Measurements from ENCODE around the gene KCTD17. TPM values are rescaled to one million over a fixed set of nuclear protein-coding genes. Genes with fewer than 3 reads are reported as not detected.
A peak's percentile ranks its signal among the peaks of the same experiment; 100 is the strongest.

The KCTD17 gene
- total RNA-seq, 2 donors from 2014 or later: 20.0 to 35.7 TPM

GRCh38 chr22:37095113-37095512 lies 43.6 kb downstream of the KCTD17 start:
- Mint-ChIP-seq H3K36me3 (no peaks in the 10 kb centered on the region), H3K27ac (peak overlapping the region; percentile 28 to 82), H3K9me3 (no peaks in the 10 kb centered on the region)
- DNase-seq (ENCODE audit: low spot score in 2 of 2) (peak in 1 of 2 donors; percentile 43), ATAC-seq (peak; percentile 93 to 95)

DNA sequence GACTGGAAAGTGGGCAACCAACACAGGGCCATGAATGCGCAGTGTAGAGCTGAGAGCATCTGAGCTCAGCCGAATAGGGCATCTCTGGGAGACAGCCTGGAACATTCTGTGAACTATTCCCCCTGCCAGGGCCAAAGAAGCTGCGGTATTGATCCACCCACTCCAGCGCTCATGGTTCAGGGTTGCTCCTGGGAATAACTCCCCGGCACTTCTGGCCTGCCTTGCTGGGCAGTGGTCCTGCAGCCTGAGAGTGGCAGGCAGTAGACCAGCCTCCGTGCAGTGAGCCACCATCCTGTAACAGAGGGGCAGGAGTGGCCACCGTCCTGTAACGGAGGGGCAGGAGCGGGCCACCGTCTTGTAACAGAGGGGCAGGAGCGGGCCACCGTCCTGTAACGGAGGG lies 45.8 kb downstream of the KCTD17 start:
- no peak for ATAC-seq
- Mint-ChIP-seq H3K36me3 (no peaks in the 10 kb centered on the region), H3K9me3 (no peaks in the 10 kb centered on the region), H3K27ac (no peak overlapping the region)
- DNase-seq (ENCODE audit: low spot score in 2 of 2): no peak

GRCh38 chr22:37098976-37099591 lies 47.5 kb downstream of the KCTD17 start:
- no peak for ATAC-seq
- Mint-ChIP-seq H3K27ac (peak overlapping the region in 1 of 2 donors; percentile 71), H3K36me3 (no peaks in the 10 kb centered on the region)

GRCh38 chr22:37100589-37101127 lies 49.1 kb downstream of the KCTD17 start:
- DNase-seq (ENCODE audit: low spot score in 2 of 2) (no peak), ATAC-seq (peak; percentile 51 to 73)
- no peaks in the 10 kb centered on the region for H3K36me3 Mint-ChIP-seq
- H3K27ac Mint-ChIP-seq: peak overlapping the region; percentile 50 to 70
- no peaks in the 10 kb centered on the region for H3K9me3 Mint-ChIP-seq

More at GRCh38 chr22:37098976-37099591, 47.5 kb downstream of the KCTD17 start:
- no peaks in the 10 kb centered on the region for H3K9me3 Mint-ChIP-seq
- no peak for DNase-seq (ENCODE audit: low spot score in 2 of 2)

DNA sequence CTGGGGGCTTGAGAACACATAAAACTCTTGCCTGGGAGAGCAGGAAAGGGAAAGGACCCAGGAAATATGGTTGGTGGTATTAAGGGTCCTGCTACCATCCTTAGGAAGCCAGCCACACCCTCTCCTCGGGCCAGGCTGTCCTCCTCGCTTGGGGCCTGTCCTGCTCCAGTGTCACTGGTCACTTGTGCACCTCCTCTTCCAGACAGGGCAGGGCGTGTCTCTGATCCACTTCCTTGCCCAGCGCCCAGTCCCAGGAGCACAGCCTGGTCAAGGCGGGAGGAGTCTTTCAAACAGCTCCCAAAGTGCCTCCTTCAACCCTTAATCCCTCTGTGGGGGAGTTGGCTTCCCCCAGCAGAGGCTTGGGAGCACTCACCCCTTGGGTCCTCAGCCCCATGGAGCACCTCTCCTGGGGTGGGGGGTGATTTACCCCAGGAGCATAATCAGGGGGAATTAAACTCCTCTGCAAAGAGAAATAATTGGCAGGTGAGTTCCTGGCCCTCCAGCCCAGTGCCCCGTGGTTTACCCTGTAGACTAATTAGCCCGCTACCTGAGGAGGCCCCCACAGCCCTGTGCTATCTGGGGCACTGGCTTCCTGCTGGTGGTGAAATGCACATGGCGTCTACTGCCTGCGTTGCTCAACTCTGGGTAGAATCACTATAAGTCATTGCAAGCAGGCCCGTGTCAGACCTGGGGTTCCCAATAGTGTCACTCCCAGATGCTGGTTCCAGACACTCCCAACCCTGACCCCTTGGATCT lies 49.9 kb downstream of the KCTD17 start:
- DNase-seq (ENCODE audit: low spot score in 2 of 2): no peak
- ATAC-seq: no peak
- H3K27ac Mint-ChIP-seq: peak overlapping the region in 1 of 2 donors; percentile 70
- H3K36me3 Mint-ChIP-seq: no peaks in the 10 kb centered on the region
- H3K9me3 Mint-ChIP-seq: no peaks in the 10 kb centered on the region

DNA sequence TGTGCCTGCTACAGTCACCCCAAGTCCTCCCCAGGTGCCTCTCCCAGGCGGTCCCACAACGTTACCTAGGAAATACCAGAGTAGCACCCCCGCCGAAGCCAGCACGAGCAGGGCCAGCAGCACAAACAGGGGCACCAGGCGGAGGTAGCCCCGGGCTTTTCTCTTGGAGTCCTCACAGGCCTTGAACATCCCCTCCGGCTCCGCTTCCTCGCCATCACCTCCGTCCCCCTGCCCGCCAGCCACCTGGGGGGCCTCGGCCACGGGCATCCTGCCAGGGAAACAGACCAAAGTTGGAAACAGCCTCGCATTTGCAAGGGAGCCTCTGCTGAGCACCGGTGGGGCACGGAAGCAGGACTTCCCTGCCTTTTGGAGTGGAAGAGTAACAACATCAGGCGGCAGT lies 51.6 kb downstream of the KCTD17 start:
- ATAC-seq (no peak), DNase-seq (ENCODE audit: low spot score in 2 of 2) (no peak)
- H3K36me3 Mint-ChIP-seq: no peaks in the 10 kb centered on the region
- H3K9me3 Mint-ChIP-seq: no peaks in the 10 kb centered on the region
- H3K27ac Mint-ChIP-seq: no peak overlapping the region

GRCh38 chr22:37103656-37104452 lies 52.3 kb downstream of the KCTD17 start:
- H3K36me3 Mint-ChIP-seq: no peaks in the 10 kb centered on the region
- H3K9me3 Mint-ChIP-seq: no peaks in the 10 kb centered on the region
- no peak for DNase-seq (ENCODE audit: low spot score in 2 of 2)
- peak overlapping the region in 1 of 2 donors; percentile 15 for H3K27ac Mint-ChIP-seq
- peak in 1 of 2 donors; percentile 5 for ATAC-seq

DNA sequence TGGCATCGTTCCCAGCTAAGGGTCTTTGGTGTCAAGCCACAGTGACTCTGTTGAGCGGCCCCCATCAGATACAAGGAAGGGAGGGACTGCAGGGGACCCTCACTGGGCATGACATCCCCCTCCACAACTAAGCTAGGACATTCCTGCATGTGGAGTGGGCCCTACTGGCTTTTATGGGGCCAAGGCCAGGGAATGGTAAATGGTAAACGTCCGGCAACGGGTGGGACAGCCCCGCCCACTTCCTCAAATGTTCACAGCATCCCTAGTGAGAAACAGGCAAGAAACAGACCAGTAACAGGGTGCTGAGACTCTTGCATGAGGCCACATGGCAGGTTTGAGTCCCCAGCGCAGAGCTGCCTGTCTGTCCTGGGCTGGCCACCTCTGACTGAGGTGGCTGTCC lies 53.6 kb downstream of the KCTD17 start:
- DNase-seq (ENCODE audit: low spot score in 2 of 2) (no peak), ATAC-seq (no peak)
- Mint-ChIP-seq H3K27ac (no peak overlapping the region), H3K9me3 (no peaks in the 10 kb centered on the region), H3K36me3 (no peaks in the 10 kb centered on the region)

- DNase-seq (ENCODE audit: low spot score in 2 of 2) (no peak), ATAC-seq (no peak)
- Mint-ChIP-seq H3K9me3 (no peaks in the 10 kb centered on the region), H3K36me3 (no peaks in the 10 kb centered on the region), H3K27ac (no peak overlapping the region)
Observed at GRCh38 chr22:37105990-37106389, 54.4 kb downstream of the KCTD17 start.

- H3K27ac Mint-ChIP-seq: peak overlapping the region in 1 of 2 donors; percentile 11
Observed at GRCh38 chr22:37107816-37108621, 56.5 kb downstream of the KCTD17 start.

GRCh38 chr22:37109242-37109917 lies 57.8 kb downstream of the KCTD17 start, which contains the start of gene TMPRSS6:
Gene TMPRSS6 (minus strand): TSS chr22:37109713. CDS start chr22:37103417, 6,296 bp downstream.
- H3K27ac Mint-ChIP-seq: peak within 1 kb of the TSS in 1 of 2 donors; percentile 11
- no peak for DNase-seq (ENCODE audit: low spot score in 2 of 2)
- ATAC-seq: no peak
- no peaks in the 10 kb centered on the region for H3K36me3 Mint-ChIP-seq
- no peaks in the 10 kb centered on the region for H3K9me3 Mint-ChIP-seq

More at GRCh38 chr22:37107816-37108621, 56.5 kb downstream of the KCTD17 start:
- DNase-seq (ENCODE audit: low spot score in 2 of 2): no peak
- ATAC-seq: no peak
- Mint-ChIP-seq H3K36me3 (no peaks in the 10 kb centered on the region), H3K9me3 (no peaks in the 10 kb centered on the region)

DNA sequence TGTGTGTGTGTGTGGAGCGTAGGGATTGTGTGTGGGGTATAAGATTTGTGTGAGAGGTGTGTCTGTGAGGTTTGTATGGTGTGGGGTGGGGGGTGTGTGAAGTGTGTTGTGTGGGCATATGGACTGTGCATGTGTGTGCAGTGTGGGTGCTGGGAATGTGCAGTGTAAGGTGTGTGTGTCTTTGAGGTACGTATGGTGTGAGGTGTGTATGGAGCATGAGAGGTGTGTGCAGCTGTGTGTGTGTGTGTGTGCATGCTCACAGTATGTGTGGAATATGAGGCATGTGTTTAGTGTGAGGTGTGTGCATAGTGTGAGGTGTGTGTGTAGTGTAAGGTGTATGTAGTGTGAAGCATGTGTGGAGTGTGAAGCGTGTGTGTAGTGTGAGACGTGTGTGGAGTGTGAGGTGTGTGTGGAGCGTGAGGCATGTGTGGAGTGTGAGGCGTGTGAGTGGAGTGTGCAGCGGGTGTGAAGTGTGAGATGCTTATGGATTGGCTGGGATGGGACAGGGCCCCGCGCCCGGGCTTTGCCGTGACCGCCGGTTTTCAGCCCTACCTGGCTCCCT lies 59.7 kb downstream of the KCTD17 start:
- Mint-ChIP-seq H3K36me3 (peaks cover 0 to under 1% of the 10 kb centered on the region in 2 donors), H3K9me3 (no peaks in the 10 kb centered on the region), H3K27ac (peak overlapping the region in 1 of 2 donors; percentile 2)
- ATAC-seq (no peak), DNase-seq (ENCODE audit: low spot score in 2 of 2) (no peak)

GRCh38 chr22:37112084-37112728 lies 60.7 kb downstream of the KCTD17 start:
- Mint-ChIP-seq H3K27ac (peak overlapping the region in 1 of 2 donors; percentile 26), H3K9me3 (no peaks in the 10 kb centered on the region), H3K36me3 (peaks cover 0 to 6% of the 10 kb centered on the region in 2 donors)
- DNase-seq (ENCODE audit: low spot score in 2 of 2) (no peak), ATAC-seq (no peak)

Data from activated naive CD4-positive, alpha-beta T cell treated with anti-CD3 and anti-CD28 coated beads, Interleukin-2, amount 50 U/mL, for 72 hours (primary cell).